Activated T-helper 1 cell treated with anti-CD3 and anti-CD28 coated beads, Interleukin-2, amount 50 U/mL, for 16 hours (primary cell): Measurements from ENCODE around the gene TMEM138.

ENCODE experiments used
- DNase-seq, 2 donors: peaks; one replicate each; pipeline ENCODE4 v3.0.0-alpha.2; 2020; ENCODE audit warnings: low read depth in 1 of 2, low spot score in 1 of 2

TMEM138 gene

GRCh38 chr11:61341706-61342105 is 20.5 kb upstream of the TMEM138 start:
- no peak for DNase-seq

- no peak for DNase-seq
Measured at GRCh38 chr11:61342207-61342803, 19.9 kb upstream of the TMEM138 start.

- no peak for DNase-seq
Measured at GRCh38 chr11:61343792-61344745, 18.1 kb upstream of the TMEM138 start.

GRCh38 chr11:61345170-61345610 is 17.0 kb upstream of the TMEM138 start:
- no peak for DNase-seq

GRCh38 chr11:61345954-61346843 is 16.0 kb upstream of the TMEM138 start:
- DNase-seq, result no peak

GRCh38 chr11:61347916-61348461 is 14.2 kb upstream of the TMEM138 start:
- DNase-seq, result no peak

GRCh38 chr11:61349189-61349751 is 12.9 kb upstream of the TMEM138 start:
- no peak for DNase-seq

GRCh38 chr11:61349916-61350315 is 12.3 kb upstream of the TMEM138 start:
- no peak for DNase-seq

GRCh38 chr11:61350336-61350735 is 11.8 kb upstream of the TMEM138 start:
- no peak for DNase-seq

- no peak for DNase-seq
Measured at GRCh38 chr11:61350803-61351202, 11.4 kb upstream of the TMEM138 start.

- no peak for DNase-seq
Measured at GRCh38 chr11:61352038-61352437, 10.1 kb upstream of the TMEM138 start.

- no peak for DNase-seq
Measured at GRCh38 chr11:61353131-61354067, 8.8 kb upstream of the TMEM138 start.

- DNase-seq, result no peak
Measured at GRCh38 chr11:61354208-61354607, 8.0 kb upstream of the TMEM138 start.

- DNase-seq, result no peak
Measured at GRCh38 chr11:61356706-61357105, 5.5 kb upstream of the TMEM138 start.

GRCh38 chr11:61357233-61357893 is 4.8 kb upstream of the TMEM138 start:
- DNase-seq, result no peak

- no peak for DNase-seq
Measured at GRCh38 chr11:61357894-61358239, 4.3 kb upstream of the TMEM138 start.

- DNase-seq, result no peak
Measured at GRCh38 chr11:61358566-61358965, 3.6 kb upstream of the TMEM138 start.

GRCh38 chr11:61359516-61359915 is 2.7 kb upstream of the TMEM138 start:
- no peak for DNase-seq

GRCh38 chr11:61361237-61361740 is 885 bp upstream of the TMEM138 start:
- DNase-seq, result no peak
